Esophagus muscularis mucosa (tissue), 3 donors: ENCODE results near the gene TP53I13.

Experiments
- POLR2A ChIP-seq: fragments of 450-650 bp; IDR thresholded peaks from one replicate; pipeline ENCODE4 v1.6.1; 2017; ENCODE audit warnings: antibody characterized with exemption, moderate library complexity, mild to moderate bottlenecking, low read depth
- TF ChIP-seq, protein P1 (sequence below), 3 experiments: fragments of 200-600 bp in 2 of 3; fragments of 450-650 bp in 1 of 3; sonication (generic) in 2 of 3; IDR thresholded peaks; one replicate each; pipeline ENCODE4 v1.5.1; 2017 to 2019; ENCODE audit warnings: antibody characterized with exemption in 3 of 3, mild to moderate bottlenecking in 2 of 3, moderate library complexity in 1 of 3

GRCh38 chr17:29581583-29582253 is 13.2 kb downstream of the TP53I13 start:
- TF ChIP-seq, protein P1, sequence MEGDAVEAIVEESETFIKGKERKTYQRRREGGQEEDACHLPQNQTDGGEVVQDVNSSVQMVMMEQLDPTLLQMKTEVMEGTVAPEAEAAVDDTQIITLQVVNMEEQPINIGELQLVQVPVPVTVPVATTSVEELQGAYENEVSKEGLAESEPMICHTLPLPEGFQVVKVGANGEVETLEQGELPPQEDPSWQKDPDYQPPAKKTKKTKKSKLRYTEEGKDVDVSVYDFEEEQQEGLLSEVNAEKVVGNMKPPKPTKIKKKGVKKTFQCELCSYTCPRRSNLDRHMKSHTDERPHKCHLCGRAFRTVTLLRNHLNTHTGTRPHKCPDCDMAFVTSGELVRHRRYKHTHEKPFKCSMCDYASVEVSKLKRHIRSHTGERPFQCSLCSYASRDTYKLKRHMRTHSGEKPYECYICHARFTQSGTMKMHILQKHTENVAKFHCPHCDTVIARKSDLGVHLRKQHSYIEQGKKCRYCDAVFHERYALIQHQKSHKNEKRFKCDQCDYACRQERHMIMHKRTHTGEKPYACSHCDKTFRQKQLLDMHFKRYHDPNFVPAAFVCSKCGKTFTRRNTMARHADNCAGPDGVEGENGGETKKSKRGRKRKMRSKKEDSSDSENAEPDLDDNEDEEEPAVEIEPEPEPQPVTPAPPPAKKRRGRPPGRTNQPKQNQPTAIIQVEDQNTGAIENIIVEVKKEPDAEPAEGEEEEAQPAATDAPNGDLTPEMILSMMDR (IDR thresholded peaks at IDR 0.05): no peak
- TF ChIP-seq POLR2A: no peak
